IMR-90 (cell line): Measurements from ENCODE around the gene DNAH6. TPM values are rescaled to one million over a fixed set of nuclear protein-coding genes. Genes with fewer than 3 reads are reported as not detected.

ENCODE experiments used
- ATAC-seq: fragments of 200-7000 bp; cut with Tn5 transposase; 2 replicates; pipeline ENCODE4 v1.9.1; 2020; ENCODE audit warnings: low read depth, mild to moderate bottlenecking, moderate library complexity
- BruUV-seq: library from RNA; stranded (reverse); fragments of 400-500 nt; replicated peaks from 2 replicates; lab custom pipeline; 2021; lab: Mats Ljungman, UMichigan
- CTCF ChIA-PET: fragments of 300-600 bp; formaldehyde crosslinking; extraction: SDS; loops from one replicate; lab custom pipeline; 2021; ENCODE audit warnings: antibody characterized with exemption; lab: Yijun Ruan, JAX
- POLR2A ChIA-PET: fragments of 300-600 bp; sonication (Branson Sonifier 250); formaldehyde crosslinking; loops from one replicate; lab custom pipeline; 2022; ENCODE audit warnings: antibody characterized with exemption; ENCODE audit not compliant: unreplicated experiment; lab: Charles Lee
- DNase-seq: peaks from one replicate; pipeline ENCODE4 v3.0.0; 2013
- H2AFZ ChIP-seq: replicated peaks from 2 replicates; pipeline ENCODE3; 2013; ENCODE audit warnings: low read length, mild to moderate bottlenecking; ENCODE audit not compliant: poor library complexity
- H2AK5ac ChIP-seq: 2 replicates; pipeline ENCODE4 v1.6.1; 2013; ENCODE audit warnings: low read depth, low read length, inconsistent platforms
- H2AK9ac ChIP-seq: replicated peaks from 2 replicates; pipeline ENCODE3; 2013; ENCODE audit warnings: mild to moderate bottlenecking, low read depth, low read length, moderate library complexity; ENCODE audit not compliant: poor library complexity
- H2BK120ac ChIP-seq: 2 replicates; pipeline ENCODE4 v1.6.1; 2013; ENCODE audit warnings: low read depth, low read length, inconsistent platforms
- H2BK15ac ChIP-seq: 3 replicates; pipeline ENCODE4 v1.6.1; 2013; ENCODE audit warnings: low read depth, low read length, inconsistent platforms
- H2BK20ac ChIP-seq: 2 replicates; pipeline ENCODE4 v1.6.1; 2013; ENCODE audit warnings: low read depth, mild to moderate bottlenecking, inconsistent platforms, low read length, moderate library complexity
- H2BK5ac ChIP-seq: 2 replicates; pipeline ENCODE4 v1.6.1; 2013; ENCODE audit warnings: mild to moderate bottlenecking, low read depth, low read length, inconsistent platforms; ENCODE audit not compliant: poor library complexity, severe bottlenecking
- H3K14ac ChIP-seq: replicated peaks from 2 replicates; pipeline ENCODE4 v1.6.1; 2013; ENCODE audit warnings: low read depth, low read length, inconsistent platforms
- H3K18ac ChIP-seq: 2 replicates; pipeline ENCODE4 v1.6.1; 2013; ENCODE audit warnings: low read depth, low read length, control low read depth
- H3K23ac ChIP-seq: 2 replicates; pipeline ENCODE4 v1.6.1; 2013; ENCODE audit warnings: low read depth, low read length, inconsistent platforms
- H3K27ac ChIP-seq: 2 replicates; pipeline ENCODE4 v1.5.1; 2013; ENCODE audit warnings: mild to moderate bottlenecking, control low read depth, low read length; ENCODE audit not compliant: insufficient read depth
- H3K27me3 ChIP-seq: 2 replicates; pipeline ENCODE4 v1.6.1; 2013; ENCODE audit warnings: low read length; ENCODE audit not compliant: control insufficient read depth, insufficient read depth
- H3K36me3 ChIP-seq: 2 replicates; pipeline ENCODE4 v1.6.1; 2013; ENCODE audit warnings: low read length, mixed read lengths; ENCODE audit not compliant: control insufficient read depth, insufficient read depth
- H3K4ac ChIP-seq: 2 replicates; pipeline ENCODE4 v1.6.1; 2013; ENCODE audit warnings: low read depth, low read length, inconsistent platforms
- H3K4me1 ChIP-seq: 2 replicates; pipeline ENCODE4 v1.6.1; 2013; ENCODE audit warnings: low read length, mixed read lengths; ENCODE audit not compliant: control insufficient read depth, insufficient read depth
- H3K4me2 ChIP-seq: 2 replicates; pipeline ENCODE4 v1.6.1; 2013; ENCODE audit warnings: low read depth, mild to moderate bottlenecking, control low read depth, low read length, moderate library complexity
- H3K4me3 ChIP-seq: 2 replicates; pipeline ENCODE4 v1.5.1; 2013; ENCODE audit warnings: low read depth, mild to moderate bottlenecking, control low read depth, low read length, moderate library complexity; ENCODE audit not compliant: insufficient read depth
- H3K56ac ChIP-seq: 2 replicates; pipeline ENCODE4 v1.6.1; 2013; ENCODE audit warnings: low read length, inconsistent platforms; ENCODE audit not compliant: insufficient read depth; ENCODE audit errors: extremely low read depth
- H3K79me1 ChIP-seq, 2 experiments: 2 replicates each; pipeline ENCODE4 v1.6.1; 2013; ENCODE audit warnings: low read length in 2 of 2, inconsistent platforms in 1 of 2, low read depth in 1 of 2
- H3K9ac ChIP-seq: 2 replicates; pipeline ENCODE4 v1.6.1; 2013; ENCODE audit warnings: low read depth, low read length, control low read depth
- H3K9me1 ChIP-seq: 2 replicates; pipeline ENCODE4 v1.6.1; 2013; ENCODE audit warnings: low read length, inconsistent platforms; ENCODE audit not compliant: insufficient read depth
- H3K9me3 ChIP-seq: 2 replicates; pipeline ENCODE4 v1.6.1; 2013; ENCODE audit warnings: low read length; ENCODE audit not compliant: control insufficient read depth, insufficient read depth
- H4K20me1 ChIP-seq: 2 replicates; pipeline ENCODE4 v1.6.1; 2013; ENCODE audit warnings: low read length, inconsistent platforms; ENCODE audit not compliant: insufficient read depth
- H4K5ac ChIP-seq: 2 replicates; pipeline ENCODE4 v1.6.1; 2013; ENCODE audit warnings: mild to moderate bottlenecking, low read depth, low read length, control low read depth
- H4K8ac ChIP-seq, 2 experiments: 2 replicates each; pipeline ENCODE4 v1.6.1; 2013; ENCODE audit warnings: low read depth in 2 of 2, low read length in 2 of 2, control low read depth in 1 of 2, inconsistent platforms in 1 of 2
- H4K91ac ChIP-seq: 2 replicates; pipeline ENCODE4 v1.6.1; 2013; ENCODE audit warnings: low read depth, low read length, inconsistent platforms; ENCODE audit not compliant: insufficient read depth
- CEBPB ChIP-seq: IDR thresholded peaks from 2 replicates; pipeline ENCODE4 v1.6.1; 2012; ENCODE audit warnings: low read depth, low read length, improper control_type of control experiment
- MAFK ChIP-seq: IDR thresholded peaks from 2 replicates; pipeline ENCODE4 v1.6.1; 2012; ENCODE audit warnings: low read depth, low read length, improper control_type of control experiment
- WGBS, 2 experiments: methylation state at CpG; one replicate each; pipeline versions ENCODE4 v1.1.5 to v1.1.7; 2013; ENCODE audit warnings: missing lambda C conversion rate in 2 of 2; ENCODE audit not compliant: insufficient read length in 1 of 2; ENCODE audit errors: extremely low coverage in 2 of 2; 5-methylcytosine and 5-hydroxymethylcytosine counted together
- dilution Hi-C: fragments of 300-500 bp; cut with HindIII; formaldehyde crosslinking; loops from one replicate; pipeline ENCODE4 v1.14.3; 2018; ENCODE audit warnings: low sequenced_read_pairs; ENCODE audit not compliant: unreplicated experiment
- in situ Hi-C: fragments of 300-500 bp; cut with MboI; formaldehyde crosslinking; loops from 3 replicates; pipeline ENCODE4 v1.14.3; 2019; ENCODE audit warnings: low sequenced_read_pairs, inconsistent platforms, mixed read lengths
- intact Hi-C: fragments of 100-400 bp; cut with micrococcal nuclease; formaldehyde crosslinking; loops from 2 replicates; pipeline ENCODE4 v1.10.0; 2022
- polyA plus RNA-seq, 3 experiments: library from polyadenylated mRNA; depleted of rRNA; stranded (reverse); fragments of >200 nt; gene quantifications; 2 replicates each; pipeline ENCODE4 v1.2.3, GENCODE V29; 2012; ENCODE audit warnings: low replicate concordance in 1 of 3
- total RNA-seq: library from RNA; depleted of rRNA; stranded (reverse); fragments of >200 nt; gene quantifications from 2 replicates; pipeline ENCODE4 v1.2.3, GENCODE V29; 2012

The DNAH6 gene
- total and polyA plus RNA-seq, 2 of the 4 experiments (the other 2 are of a cell fraction) = under 0.01 to 0.07 TPM

GRCh38 chr2:84805250-84805958 lies 289.1 kb downstream of the DNAH6 start:
- CTCF ChIA-PET = no interaction called here
- Histone ChIP-seq H2BK15ac (peak overlapping the region; percentile 57), H3K4me1 (peaks cover 11% of the 10 kb centered on the region), H3K36me3 (no peaks in the 10 kb centered on the region), H3K14ac (peak overlapping the region; percentile 38; the same call in 1 of the 2 replicates), H4K91ac (peak overlapping the region; percentile 10; the same call in 1 of the 2 replicates), H3K9me1 (peaks cover 9% of the 10 kb centered on the region), H3K79me1 (no peaks in the 10 kb centered on the region), H3K9me3 (no peaks in the 10 kb centered on the region), H4K8ac (peak overlapping the region; percentile 8 to 41; a peak in 3 of 4 replicates), H3K18ac (peak overlapping the region; percentile 75), H2AK5ac (0 out of 2 replicates have a peak overlapping the region, but pooled peaks have one; percentile 1), H2AK9ac (no peak overlapping the region), H4K5ac (no peak overlapping the region; the same call in 1 of the 2 replicates), H2BK20ac (peak overlapping the region; percentile 63; the same call in 1 of the 2 replicates), H3K27ac (no peak overlapping the region), H3K4me2 (no peak overlapping the region; the same call in 1 of the 2 replicates), H2BK5ac (peak overlapping the region; percentile 50), H3K23ac (no peak overlapping the region; the same call in 1 of the 2 replicates), H2AFZ (no peak overlapping the region), H4K20me1 (no peaks in the 10 kb centered on the region), H3K4ac (no peak overlapping the region; the same call in 1 of the 2 replicates), H3K27me3 (no peaks in the 10 kb centered on the region), H2BK120ac (peak overlapping the region; percentile 88), H3K9ac (no peak overlapping the region), H3K4me3 (no peak overlapping the region), H3K56ac (no peak overlapping the region; the same call in 1 of the 2 replicates)
- no peak for ATAC-seq
- dilution Hi-C loops = no loop called here
- TF ChIP-seq CEBPB (no peak), MAFK (peak; percentile 56)
- DNase-seq = peak; percentile 44
- BruUV-seq = no TSS peak
- no CpG with 5 or more reads among the region's 1 CpG for WGBS, 2 experiments
- in situ Hi-C loops = no loop called here
- intact Hi-C loops = loop anchor here (2.0 kb wide), 1 partner anchor 31 kb away; no protein-coding TSS in a partner anchor
- POLR2A ChIA-PET = no interaction called here
